PFSK-1 (cell line): ENCODE measurements around the gene C22orf39.

Source experiments
- FOXP2 ChIP-seq: optimal IDR thresholded peaks from 2 replicates; pipeline ENCODE3; 2011; ENCODE audit warnings: borderline replicate concordance, control low read depth, inconsistent platforms; ENCODE audit not compliant: insufficient read depth; ENCODE audit errors: extremely low read length, extremely low read depth
- POLR2AphosphoS5 ChIP-seq: IDR thresholded peaks from 2 replicates; pipeline ENCODE4 v1.6.1; 2012; ENCODE audit warnings: low read depth, mild to moderate bottlenecking, control low read depth, low read length, moderate library complexity
- REST ChIP-seq, 2 experiments: IDR thresholded peaks; 2 replicates each; pipeline versions ENCODE4 v1.6.1 to v1.8.0; 2011 to 2012; ENCODE audit warnings: low read depth in 2 of 2, low read length in 2 of 2, control low read depth in 1 of 2, inconsistent platforms in 1 of 2, mild to moderate bottlenecking in 1 of 2, moderate library complexity in 1 of 2; ENCODE audit not compliant: insufficient read depth in 1 of 2
- SIN3A ChIP-seq: IDR thresholded peaks from 2 replicates; pipeline ENCODE4 v1.6.1; 2012; ENCODE audit warnings: mild to moderate bottlenecking, low read length, moderate library complexity, borderline replicate concordance; ENCODE audit not compliant: insufficient read depth
- TAF1 ChIP-seq: IDR thresholded peaks from 2 replicates; pipeline ENCODE4 v1.6.1; 2012; ENCODE audit warnings: low read length, control low read depth, borderline replicate concordance; ENCODE audit not compliant: insufficient read depth

GRCh38 chr22:19432133-19432851, 15.2 kb downstream of the C22orf39 start, which contains the start of gene MRPL40:
- TF ChIP-seq REST (IDR thresholded peaks at IDR 0.05; ENCODE audit: insufficient read depth in 1 of 2, low read depth in 2 of 2, low read length in 2 of 2) = peak; percentile 5 to 46; a peak in 1 of 4 replicates
- peak; percentile 93 for TF ChIP-seq POLR2AphosphoS5
- TF ChIP-seq SIN3A = peak; percentile 93; the same call in 1 of the 2 replicates
- TF ChIP-seq TAF1 = peak; percentile 91
- TF ChIP-seq FOXP2 = peak; percentile 99
